HFFc6 (cell line): ENCODE data around the gene GRHL3. TPM values are rescaled to one million over a fixed set of nuclear protein-coding genes. Genes with fewer than 3 reads are reported as not detected.
A peak's percentile ranks its signal among the peaks of the same experiment; 100 is the strongest.

Source experiments
- DNase-seq: peaks from one replicate; pipeline ENCODE4 v3.0.0-alpha.2; 2018
- H3K27ac Mint-ChIP-seq: 2 replicates; pipeline ENCODE4 v1.8.0; 2020; ENCODE audit warnings: mild to moderate bottlenecking, mixed read lengths
- H3K27me3 Mint-ChIP-seq: 2 replicates; pipeline ENCODE4 v1.8.0; 2021; ENCODE audit warnings: mild to moderate bottlenecking, moderate library complexity, mixed read lengths; ENCODE audit not compliant: insufficient read depth
- H3K36me3 Mint-ChIP-seq: 2 replicates; pipeline ENCODE4 v1.8.0; 2021; ENCODE audit warnings: low read depth, mixed read lengths
- H3K4me1 Mint-ChIP-seq: 2 replicates; pipeline ENCODE4 v1.8.0; 2020; ENCODE audit warnings: low read depth, mixed read lengths
- H3K4me3 Mint-ChIP-seq: 2 replicates; pipeline ENCODE4 v1.8.0; 2020; ENCODE audit warnings: mild to moderate bottlenecking, moderate library complexity, mixed read lengths
- H3K9me3 Mint-ChIP-seq: 2 replicates; pipeline ENCODE4 v1.8.0; 2020; ENCODE audit warnings: mild to moderate bottlenecking, mixed read lengths
- CTCF ChIP-seq: fragments of 200-600 bp; sonication (generic); IDR thresholded peaks from 2 replicates; pipeline ENCODE4 v1.5.0; 2021; ENCODE audit warnings: antibody characterized with exemption, mild to moderate bottlenecking
- total RNA-seq, 6 experiments: library from RNA; stranded (reverse); fragmentation: NEBNext Ultra II Directional; extraction: Animal tissue kit (Norgen Biotek cat#: 25700); gene quantifications; 2 replicates in 1 of 6; 3 replicates in 5 of 6; pipeline ENCODE4 v1.2.3, GENCODE V29; 2021

The GRHL3 gene
- total RNA-seq, 6 experiments from 2014 or later = not detected

- TF ChIP-seq CTCF = no peak
- Mint-ChIP-seq H3K27me3 (peaks cover 30% of the 10 kb centered on the region), H3K36me3 (no peaks in the 10 kb centered on the region), H3K4me3 (peak overlapping the region; percentile 80), H3K9me3 (no peaks in the 10 kb centered on the region), H3K27ac (peak overlapping the region; percentile 99), H3K4me1 (peaks cover 30% of the 10 kb centered on the region)
- peak; percentile 98 for DNase-seq
Observed at GRCh38 chr1:24294228-24294672, 24.9 kb upstream of the GRHL3 start.

GRCh38 chr1:24294716-24295371 is 24.3 kb upstream of the GRHL3 start:
- H3K27ac Mint-ChIP-seq = peak overlapping the region; percentile 99
- no peaks in the 10 kb centered on the region for H3K36me3 Mint-ChIP-seq
- H3K9me3 Mint-ChIP-seq = no peaks in the 10 kb centered on the region
- DNase-seq = peak; percentile 78
- TF ChIP-seq CTCF = peak; percentile 63
- H3K4me1 Mint-ChIP-seq = peaks cover 27% of the 10 kb centered on the region
- peak overlapping the region; percentile 80 for H3K4me3 Mint-ChIP-seq
- H3K27me3 Mint-ChIP-seq = peaks cover 30% of the 10 kb centered on the region

- Mint-ChIP-seq H3K36me3 (no peaks in the 10 kb centered on the region), H3K4me3 (peak overlapping the region; percentile 80; the same call in 1 of the 2 replicates), H3K27me3 (peaks cover 31% of the 10 kb centered on the region), H3K4me1 (peaks cover 22% of the 10 kb centered on the region), H3K9me3 (no peaks in the 10 kb centered on the region), H3K27ac (peak overlapping the region; percentile 99)
- DNase-seq = no peak
- no peak for TF ChIP-seq CTCF
Observed at GRCh38 chr1:24295535-24295934, 23.6 kb upstream of the GRHL3 start.

GRCh38 chr1:24297187-24297851 is 21.8 kb upstream of the GRHL3 start:
- Mint-ChIP-seq H3K36me3 (no peaks in the 10 kb centered on the region), H3K27ac (no peak overlapping the region), H3K27me3 (peaks cover 27% of the 10 kb centered on the region), H3K4me1 (peaks cover 32% of the 10 kb centered on the region), H3K4me3 (no peak overlapping the region), H3K9me3 (no peaks in the 10 kb centered on the region)
- no peak for TF ChIP-seq CTCF
- no peak for DNase-seq

- no peak for DNase-seq
- Mint-ChIP-seq H3K4me3 (no peak overlapping the region), H3K27ac (no peak overlapping the region), H3K36me3 (no peaks in the 10 kb centered on the region), H3K27me3 (peaks cover 31% of the 10 kb centered on the region), H3K4me1 (peaks cover 32% of the 10 kb centered on the region), H3K9me3 (no peaks in the 10 kb centered on the region)
- no peak for TF ChIP-seq CTCF
Observed at GRCh38 chr1:24297852-24298232, 21.3 kb upstream of the GRHL3 start.
